Esophagus squamous epithelium (tissue), 4 donors: ENCODE results near the gene APLP2.

ENCODE experiments used
- CTCF ChIP-seq, 6 experiments: fragments of 450-650 bp in 4 of 6; fragments of 200-600 bp in 2 of 6; sonication (generic) in 2 of 6; IDR thresholded peaks; one replicate each; pipeline ENCODE4 v1.5.1; 2016 to 2019; ENCODE audit warnings: antibody characterized with exemption in 6 of 6, mild to moderate bottlenecking in 4 of 6, moderate library complexity in 4 of 6
- POLR2A ChIP-seq, 4 donors: fragments of 450-650 bp; IDR thresholded peaks; one replicate each; pipeline ENCODE4 v1.6.1; 2017; ENCODE audit warnings: antibody characterized with exemption in 4 of 4, mild to moderate bottlenecking in 4 of 4, moderate library complexity in 3 of 4

GRCh38 chr11:130167146-130167545 lies 97.5 kb downstream of the APLP2 start:
- no peak for TF ChIP-seq CTCF (IDR thresholded peaks at IDR 0.05)
- TF ChIP-seq POLR2A (IDR thresholded peaks at IDR 0.05): no peak
